GM19324 (cell line): ENCODE measurements around the gene ATRN.
"Not testable (repeated sequence)": the region's sequence is repeated elsewhere in the genome, so short reads cannot be mapped to it uniquely, and the experiment has no call there.

Source experiments
- ATAC-seq: cut with Tn5 transposase; IDR thresholded peaks from one replicate; pipeline ENCODE4 v1.9.1; 2021; ENCODE audit warnings: mild to moderate bottlenecking, moderate library complexity; ENCODE audit not compliant: unreplicated experiment, low FRiP score

Gene ATRN

DNA sequence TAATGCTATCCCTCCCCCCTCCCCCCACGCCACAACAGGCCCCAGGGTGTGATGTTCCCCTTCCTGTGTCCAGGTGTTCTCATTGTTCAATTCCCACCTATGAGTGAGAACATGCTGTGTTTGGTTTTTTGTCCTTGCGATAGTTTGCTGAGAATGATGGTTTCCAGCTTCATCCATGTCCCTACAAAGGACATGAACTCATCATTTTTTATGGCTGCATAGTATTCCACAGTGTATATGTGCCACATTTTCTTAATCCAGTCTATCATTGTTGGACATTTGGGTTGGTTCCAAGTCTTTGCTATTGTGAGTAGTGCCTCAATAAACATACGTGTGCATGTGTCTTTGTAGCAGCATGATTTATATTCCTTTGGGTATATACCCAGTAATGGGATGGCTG lies 41.4 kb downstream of the ATRN start:
- not testable (repeated sequence) for ATAC-seq

DNA sequence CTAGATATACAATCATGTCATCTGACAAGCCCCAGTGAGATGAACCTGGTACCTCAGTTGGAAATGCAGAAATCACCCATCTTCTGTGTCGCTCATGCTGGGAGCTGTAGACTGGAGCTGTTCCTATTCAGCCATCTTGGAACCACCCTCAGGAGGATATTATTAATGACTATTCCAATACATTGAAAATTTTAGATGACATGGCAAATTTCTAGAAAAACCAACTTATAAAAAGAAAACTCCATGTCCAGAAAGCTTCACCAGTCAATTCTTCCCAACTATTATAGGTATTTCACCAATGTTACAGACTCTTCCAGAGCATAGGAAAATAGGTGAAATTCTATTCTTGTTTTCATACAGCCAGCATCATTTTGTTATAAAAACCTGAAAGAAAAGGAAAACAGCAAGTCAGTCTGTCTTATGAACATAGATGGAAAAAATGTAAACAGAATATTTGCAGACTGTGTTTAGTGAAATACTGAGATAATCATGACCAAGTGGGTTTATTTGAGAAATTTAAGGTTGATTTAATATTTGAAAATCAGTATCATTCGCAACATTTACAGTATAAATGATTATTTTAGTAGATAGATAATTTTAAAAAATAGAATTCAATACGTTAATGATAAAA lies 43.3 kb downstream of the ATRN start:
- ATAC-seq, result no peak

DNA sequence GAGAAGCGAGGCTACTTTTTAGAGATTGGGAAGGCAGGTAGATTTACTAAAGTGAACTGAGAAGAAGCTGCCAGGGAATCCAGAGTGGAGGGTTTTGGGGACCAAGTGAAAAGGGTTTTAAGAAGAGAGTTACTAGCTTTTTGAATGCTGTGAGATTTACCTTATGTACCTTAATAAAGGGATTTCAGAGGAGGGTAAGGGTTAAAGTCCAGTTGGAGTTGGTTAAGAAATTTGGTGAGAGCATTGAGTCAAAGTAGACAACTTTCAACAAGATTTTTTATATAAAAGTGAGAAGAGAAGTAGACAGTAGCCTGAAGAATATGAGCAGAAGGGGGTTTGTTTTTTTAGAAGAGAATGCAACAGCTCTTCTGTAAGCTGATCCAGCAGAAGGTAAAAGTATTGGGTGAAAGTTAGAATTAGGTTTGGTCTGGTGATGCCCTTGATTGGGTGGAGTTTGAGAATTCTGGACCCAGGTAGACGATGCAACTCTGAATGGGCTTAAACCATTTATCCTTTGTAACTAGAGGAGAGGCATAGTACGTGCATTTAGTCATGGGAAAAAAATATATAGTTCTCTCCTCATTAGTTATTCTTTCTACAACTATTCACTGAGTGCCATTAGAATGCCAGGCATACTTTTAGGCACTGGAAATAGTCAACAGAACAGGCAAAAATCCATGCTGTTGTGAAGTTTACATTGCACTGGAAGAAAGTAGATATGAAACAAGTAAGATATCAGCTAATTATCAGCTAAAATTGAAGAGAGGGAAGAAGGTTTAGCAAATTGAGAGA lies 44.8 kb downstream of the ATRN start:
- ATAC-seq, result no peak

DNA sequence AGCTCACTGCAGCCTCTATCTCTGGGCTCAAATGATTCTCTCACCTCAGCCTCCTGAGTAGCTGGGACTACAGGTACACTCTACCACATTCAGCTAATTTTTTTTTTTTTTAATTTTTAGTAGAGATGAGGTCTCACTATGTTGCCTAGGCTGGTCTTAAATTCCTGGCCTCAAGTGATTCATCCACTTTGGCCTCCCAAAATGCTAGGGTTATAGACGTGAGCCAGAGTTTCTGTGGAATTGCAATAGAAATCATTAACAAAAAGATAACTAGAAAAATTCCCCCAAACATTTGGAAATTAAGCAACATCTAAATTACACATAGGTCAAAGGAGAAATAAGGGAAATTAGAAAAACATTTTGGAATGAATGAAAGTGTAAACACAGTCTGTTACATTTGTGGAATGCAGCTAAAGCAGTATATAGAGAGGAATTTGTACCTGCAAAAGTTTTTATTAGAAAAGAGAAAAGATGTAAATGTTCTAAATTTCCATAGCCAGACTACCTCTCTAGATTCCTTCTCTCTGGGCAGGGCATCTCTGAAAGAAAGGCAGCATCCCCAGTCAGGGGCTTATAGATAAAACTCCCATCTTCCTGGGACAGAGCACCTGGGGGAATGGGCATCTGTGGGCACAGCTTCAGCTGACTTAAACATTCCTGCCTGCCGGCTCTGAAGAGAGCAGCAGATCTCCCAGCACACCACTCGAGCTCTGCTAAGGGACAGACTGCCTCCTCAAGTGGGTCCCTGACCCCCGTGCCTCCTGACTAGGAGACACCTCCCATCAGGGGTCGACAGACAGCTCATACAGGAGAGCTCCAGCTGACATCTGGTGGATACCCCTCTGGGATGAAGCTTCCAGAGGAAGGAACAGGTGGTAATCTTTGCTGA lies 51.3 kb downstream of the ATRN start:
- no peak for ATAC-seq

DNA sequence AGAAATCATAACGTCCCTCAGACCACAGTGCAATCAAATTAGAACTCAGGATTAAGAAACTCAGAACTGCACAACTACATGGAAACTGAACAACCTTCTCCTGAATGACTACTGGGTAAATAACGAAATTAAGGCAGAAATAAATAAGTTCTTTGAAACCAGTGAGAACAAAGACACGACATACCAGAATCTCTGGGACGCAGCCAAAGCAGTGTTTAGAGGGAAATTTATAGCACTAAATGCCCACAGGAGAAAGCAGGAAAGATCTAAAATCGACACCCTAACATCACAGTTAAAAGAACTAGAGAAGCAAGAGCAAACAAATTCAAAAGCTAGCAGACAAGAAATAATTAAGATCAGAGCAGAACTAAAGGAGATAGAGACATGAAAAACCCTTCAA lies 53.9 kb downstream of the ATRN start:
- not testable (repeated sequence) for ATAC-seq

DNA sequence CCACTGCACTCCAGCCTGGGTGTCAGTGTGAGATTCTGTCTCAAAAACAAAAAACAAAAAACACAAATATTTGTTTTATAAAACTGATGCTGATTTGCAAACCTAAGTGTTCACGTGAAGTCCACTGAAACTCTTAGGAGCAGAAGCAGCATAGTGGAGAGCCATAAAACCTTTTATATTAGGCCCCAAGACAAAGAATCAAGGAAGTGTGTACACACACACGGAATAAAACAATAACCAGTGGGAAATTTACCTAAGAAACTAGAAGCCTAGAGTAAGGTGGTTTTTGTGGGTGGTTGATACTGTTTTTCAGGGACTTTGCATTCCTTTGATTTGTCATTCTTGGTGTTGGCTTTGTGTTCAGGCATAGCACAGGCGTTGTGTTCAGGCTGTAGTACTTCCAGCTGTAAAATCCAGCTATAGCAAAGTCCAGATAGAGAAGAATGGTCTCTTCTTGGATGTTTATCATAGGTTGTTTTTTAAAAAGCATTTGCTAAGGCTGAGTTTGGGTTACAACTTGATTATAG lies 61.3 kb downstream of the ATRN start:
- no peak for ATAC-seq

DNA sequence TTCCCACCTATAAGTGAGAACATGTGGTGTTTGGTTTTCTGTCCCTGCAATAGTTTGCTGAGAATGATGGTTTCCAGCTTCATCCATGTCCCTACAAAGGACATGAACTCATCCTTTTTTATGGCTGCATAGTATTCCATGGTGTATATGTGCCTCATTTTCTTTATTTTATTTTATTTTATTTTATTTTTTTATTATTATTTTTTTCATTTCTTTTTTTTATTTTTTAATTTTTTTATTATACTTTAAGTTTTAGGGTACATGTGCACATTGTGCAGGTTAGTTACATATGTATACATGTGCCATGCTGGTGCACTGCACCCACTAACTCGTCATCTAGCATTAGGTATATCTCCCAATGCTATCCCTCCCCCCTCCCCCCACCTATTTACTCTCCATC lies 66.9 kb downstream of the ATRN start:
- not testable (repeated sequence) for ATAC-seq

DNA sequence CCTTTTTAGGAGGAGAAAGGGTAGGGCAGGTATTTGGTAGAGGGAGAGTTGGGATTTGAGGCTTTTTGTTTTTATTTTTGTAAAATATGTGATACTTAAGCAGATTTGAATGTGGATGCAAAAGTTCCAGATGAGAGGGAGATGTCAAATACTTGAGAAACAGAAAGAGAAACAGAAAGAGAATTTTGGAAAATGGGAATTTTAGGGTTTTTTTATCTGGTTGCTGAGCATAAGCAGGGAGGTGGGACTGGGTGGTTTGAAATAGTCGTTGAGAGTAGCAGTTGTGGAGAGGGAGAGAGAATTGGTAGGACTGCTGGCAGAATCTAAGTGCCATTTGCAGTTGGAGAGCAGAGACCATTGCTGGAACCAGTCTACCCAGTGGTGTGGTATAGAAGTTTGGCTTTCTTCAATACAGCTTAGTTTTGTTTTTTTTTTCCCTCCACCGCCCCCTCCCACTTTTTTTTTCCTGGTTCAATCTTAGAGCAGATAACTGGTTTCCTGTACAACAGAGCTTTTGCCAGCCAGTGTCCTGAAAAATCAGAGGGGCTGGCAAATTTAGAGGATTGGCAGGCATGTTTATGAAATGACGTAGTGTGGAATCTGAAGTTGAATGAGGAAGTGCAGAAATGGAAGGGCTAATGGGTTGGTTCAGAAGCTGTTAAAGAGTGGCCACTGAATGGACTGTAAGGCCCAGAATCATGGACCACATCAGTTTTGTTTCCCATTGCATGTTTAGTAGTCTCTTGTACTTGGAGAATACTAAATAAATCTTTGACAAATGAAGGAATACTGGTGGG lies 68.7 kb downstream of the ATRN start:
- no peak for ATAC-seq

DNA sequence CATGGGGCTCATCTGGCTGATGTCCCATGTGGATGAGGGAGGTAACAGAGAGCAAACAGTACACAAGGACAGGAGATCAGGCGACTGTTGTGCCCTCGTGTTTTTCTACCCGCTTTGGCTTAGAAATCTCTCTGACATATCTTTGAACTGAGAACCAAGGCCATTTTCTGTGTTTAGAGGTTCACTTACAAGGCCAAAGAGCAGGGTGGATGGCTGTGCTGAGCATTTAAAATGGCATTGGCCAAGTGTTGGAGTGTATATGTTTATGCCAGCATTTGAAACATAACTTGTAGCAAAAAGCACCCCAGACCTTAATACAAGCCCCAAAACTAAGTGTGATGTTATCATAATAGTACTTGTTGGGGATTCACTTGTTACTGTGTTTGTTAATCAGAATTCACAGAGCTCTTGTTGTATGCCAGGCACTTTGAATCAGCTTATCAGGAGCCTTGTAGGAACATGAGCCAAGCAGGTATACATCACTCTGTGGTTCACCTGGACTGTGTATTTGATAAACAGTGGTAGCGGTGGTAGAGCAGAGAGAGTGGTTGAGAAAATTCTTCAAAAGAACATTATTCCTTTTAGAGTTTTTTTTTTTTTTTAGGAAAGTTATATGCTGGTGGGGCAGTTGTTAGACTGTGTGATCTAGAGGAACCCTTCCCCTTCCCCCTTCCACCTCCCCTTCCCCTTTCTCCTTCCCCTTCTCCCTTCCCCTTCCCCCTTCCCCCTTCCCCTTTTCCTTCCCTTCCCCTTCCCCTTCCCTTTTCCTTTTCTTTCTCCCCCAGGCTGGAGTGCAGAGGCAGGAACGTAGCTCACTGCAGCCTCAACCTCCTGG lies 71.3 kb downstream of the ATRN start:
- no peak for ATAC-seq

DNA sequence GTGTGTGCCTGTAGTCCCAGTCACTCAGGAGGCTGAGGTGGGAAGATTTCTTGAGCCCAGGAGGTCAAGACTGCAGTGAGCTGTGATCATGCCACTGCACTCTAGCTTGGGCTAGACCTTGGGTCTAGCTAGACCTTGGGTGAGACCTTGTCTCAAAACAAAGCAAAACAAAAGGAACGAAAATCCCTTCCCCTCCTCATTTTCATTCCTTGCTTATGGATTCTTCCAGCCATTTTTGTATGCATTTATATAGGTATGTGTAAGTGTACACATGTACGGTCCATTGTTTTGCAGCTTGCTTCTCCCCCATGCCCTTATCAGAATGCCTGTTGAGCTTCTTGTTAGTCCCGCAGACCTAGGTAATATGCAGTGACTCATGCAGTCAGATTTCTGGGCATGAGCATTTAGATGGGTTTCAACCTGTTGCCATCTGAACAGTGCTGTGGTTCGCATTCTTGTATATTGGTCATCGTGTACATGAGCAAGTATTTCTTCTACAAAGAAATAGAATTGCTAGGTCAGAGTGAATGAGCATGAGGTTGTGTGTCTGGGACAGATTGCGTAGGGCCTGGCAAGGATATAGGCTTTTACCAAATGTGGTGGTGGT lies 73.2 kb downstream of the ATRN start:
- ATAC-seq, result no peak

DNA sequence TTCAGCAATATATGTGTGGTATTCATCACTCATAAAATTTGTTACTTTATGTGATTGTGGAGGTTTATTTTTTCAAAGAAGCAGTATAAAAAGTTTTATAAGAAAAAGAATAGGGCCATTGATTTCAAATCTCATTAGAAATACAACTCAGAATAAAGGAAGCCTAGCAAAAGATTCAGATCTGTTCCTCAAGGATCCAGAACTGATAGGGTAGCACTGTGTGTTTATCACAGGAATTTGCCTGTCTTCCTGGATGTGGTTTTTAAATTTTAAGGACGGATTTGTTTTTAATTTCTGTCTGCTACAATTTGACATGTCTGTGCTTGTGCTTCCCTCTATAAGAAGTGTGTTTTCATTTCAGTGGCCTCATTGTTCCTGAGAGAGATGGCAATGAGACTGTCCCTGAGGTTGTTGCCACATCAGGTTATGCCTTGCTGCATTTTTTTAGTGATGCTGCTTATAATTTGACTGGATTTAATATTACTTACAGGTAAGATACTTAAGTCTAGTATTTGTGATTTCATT lies 74.6 kb downstream of the ATRN start:
- no peak for ATAC-seq

DNA sequence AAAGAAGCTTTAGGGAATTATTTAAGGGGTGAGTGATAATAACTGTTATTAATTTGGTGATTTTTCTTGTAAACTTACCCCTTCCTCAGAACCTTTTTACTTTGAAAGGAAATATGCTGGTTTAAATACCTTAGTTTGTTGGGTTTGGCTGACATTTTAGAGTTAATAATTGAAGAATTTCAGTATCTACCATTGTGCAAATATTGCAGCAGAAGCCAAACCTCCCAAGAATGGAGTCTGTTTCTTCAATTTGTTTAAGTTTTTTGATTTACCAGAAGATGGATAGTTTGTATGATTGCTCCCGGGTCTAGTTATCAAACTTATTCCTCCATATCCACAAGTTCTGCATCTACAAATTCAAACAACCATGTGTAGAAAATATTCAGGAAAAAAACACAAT lies 77.1 kb downstream of the ATRN start:
- ATAC-seq, result no peak

DNA sequence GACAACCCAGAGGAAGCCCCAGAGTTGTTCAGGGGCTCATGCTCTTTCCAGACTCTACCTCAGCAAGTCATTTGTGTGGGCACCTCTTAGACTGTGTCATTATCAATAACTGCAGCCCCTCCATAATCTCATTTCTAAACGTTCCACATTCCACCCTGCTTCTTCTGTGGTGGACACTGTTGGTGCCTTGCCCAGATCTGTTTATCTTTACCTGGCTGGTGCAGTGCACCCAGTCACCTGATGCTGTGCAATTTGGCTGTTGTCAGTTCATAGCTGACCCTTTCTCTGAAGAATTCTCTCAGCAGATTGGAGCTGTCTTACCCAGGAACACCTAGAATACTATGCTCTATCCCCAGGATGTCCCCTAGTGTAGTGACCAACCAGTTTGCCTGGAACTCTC lies 80.0 kb downstream of the ATRN start:
- ATAC-seq, result no peak

DNA sequence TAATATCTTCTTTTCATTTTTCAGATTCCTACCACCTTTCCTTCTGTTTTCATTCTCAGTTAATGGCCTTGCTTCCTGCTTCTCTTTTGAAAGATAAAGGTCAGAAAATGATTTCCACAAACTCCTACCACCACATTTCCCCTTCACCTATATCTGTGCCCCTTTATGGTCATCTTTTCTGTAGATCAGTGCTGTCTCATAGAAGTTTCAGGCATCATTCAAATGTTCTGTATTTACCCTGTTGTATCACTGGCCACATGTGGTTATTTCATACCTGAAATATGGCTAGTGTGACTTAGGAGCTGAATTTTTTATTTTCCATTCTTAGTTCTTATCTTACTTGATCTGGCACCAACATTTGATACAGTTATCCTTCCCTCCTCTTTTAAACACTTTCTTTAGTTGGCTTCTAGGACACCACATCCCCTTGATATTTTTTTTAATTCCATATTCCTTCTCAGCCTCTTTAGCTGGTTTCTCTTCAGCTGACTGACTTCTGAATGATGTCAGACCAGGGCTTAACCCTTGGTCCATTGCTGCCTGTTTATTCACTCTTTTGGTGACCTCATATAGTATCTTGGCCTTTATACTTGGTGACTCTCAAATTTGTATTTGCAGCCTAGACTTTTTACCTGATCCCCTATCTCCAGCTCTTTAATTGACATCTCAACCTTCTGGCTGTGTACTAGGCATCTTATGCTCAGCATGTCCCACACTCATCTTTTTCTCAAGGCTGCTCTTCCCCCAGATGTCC lies 81.0 kb downstream of the ATRN start:
- ATAC-seq, result no peak

DNA sequence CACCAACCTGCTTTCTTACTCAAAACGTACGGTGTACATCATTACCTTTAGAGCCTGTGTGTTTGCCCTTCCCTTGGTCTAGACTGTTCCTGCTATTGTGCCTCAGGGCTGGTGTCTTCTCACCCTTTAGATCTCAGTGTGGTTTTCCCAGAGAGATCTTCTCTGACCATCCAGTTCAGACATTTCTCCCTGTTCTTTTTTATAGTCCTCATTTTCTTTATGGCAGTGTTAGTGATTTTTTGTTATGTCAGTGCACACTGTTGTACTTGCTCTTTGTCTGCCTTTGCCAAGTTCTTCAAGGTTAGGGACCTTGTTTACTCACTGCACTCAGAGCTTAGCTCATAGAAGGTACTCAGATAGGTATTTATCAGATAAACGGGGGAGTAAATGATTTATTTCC lies 82.8 kb downstream of the ATRN start:
- no peak for ATAC-seq

DNA sequence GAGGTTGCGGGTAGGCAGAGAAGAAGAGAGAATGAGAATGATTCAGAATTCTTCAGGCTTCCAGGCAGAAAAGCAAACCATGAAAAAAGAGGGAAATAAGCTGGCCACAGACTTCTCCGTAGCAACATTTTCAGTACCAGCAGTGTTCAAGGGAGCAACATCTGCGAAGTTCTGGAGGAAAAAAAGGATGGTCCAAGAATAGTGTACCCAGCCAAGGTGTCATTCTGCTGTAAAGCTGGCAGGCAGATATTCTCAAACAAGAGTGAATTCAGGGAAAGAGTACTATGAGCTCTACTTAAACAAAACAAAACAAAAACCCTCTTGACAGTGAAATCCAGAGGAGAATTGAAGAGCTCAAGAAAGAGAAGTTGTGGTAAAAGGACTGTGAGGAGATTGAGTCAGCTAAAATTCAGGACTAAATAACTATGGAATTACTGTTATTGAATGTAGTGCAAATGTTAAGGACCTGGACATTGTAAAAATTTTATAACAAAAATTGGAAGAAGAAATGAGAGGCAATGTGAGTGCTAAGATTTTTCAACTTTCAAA lies 86.5 kb downstream of the ATRN start:
- ATAC-seq, result no peak

DNA sequence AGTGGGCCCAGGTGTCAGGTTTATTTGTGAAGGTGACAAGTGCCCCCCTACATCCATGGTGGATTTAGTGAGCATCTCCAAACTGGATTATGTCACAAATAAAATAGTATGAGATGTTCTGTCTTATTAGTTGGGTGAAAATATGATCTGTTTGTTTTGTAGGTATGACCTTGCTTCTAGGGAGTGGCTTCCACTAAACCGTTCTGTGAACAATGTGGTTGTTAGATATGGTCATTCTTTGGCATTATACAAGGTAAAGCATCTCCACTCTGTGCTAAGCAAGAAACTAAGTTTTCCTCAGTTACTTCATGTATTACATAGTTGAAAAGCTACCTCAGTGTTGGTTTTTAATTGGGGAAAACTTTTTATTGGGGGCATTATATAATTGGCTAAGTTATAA lies 88.4 kb downstream of the ATRN start:
- no peak for ATAC-seq

DNA sequence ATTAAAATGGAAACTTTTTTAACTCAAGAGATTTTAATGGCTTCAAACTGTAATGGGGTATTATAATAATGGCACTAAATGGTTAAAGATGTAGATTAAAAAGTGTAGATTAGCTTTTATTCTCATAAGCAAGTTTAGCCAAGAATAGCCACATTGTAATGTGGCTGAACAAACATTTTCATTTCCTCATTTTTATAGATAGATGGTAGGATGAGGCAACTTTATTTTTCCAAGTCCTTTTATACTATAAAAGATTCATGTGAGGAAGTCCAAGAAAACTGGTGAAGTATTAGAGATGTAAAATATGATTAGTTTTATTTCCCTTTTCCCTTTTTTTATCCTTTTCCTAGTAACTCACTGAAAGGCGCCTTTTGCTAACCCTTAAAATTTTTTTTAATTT lies 88.8 kb downstream of the ATRN start:
- ATAC-seq, result no peak
